ENCODE data around the gene HSPB9.

GRCh38 chr17:42096360-42097111 is 26.1 kb upstream of the HSPB9 start:
- no peak for TF ChIP-seq CTCF (IDR thresholded peaks at IDR 0.05)
- no peak for TF ChIP-seq EZH2phosphoT487 (IDR thresholded peaks at IDR 0.05)
- TF ChIP-seq EZH2 (IDR thresholded peaks at IDR 0.05) = no peak
